ENCODE data around the gene DPY19L2.
"Not testable (repeated sequence)": the region's sequence is repeated elsewhere in the genome, so short reads cannot be mapped to it uniquely, and the experiment has no call there.

DNA sequence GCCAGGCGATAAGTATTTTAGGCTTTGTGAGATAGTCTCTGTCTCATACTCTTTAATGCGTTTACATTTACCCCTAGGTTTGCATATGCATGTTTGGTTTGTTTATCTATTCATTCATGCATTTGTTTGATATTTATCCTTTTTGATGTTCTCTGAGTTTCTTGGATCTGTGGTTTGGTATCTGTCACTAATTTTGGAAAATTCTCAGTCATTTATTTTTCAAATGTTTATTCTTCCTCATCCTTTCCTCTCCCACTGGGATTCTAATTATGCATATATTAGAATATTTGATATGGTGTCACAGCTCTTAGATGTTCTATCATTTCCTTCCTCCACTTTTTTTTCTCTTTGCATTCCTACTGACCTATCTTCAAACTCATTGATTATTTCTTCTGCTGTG, 11.9 kb downstream of the DPY19L2 start:
- TF ChIP-seq, protein P1, sequence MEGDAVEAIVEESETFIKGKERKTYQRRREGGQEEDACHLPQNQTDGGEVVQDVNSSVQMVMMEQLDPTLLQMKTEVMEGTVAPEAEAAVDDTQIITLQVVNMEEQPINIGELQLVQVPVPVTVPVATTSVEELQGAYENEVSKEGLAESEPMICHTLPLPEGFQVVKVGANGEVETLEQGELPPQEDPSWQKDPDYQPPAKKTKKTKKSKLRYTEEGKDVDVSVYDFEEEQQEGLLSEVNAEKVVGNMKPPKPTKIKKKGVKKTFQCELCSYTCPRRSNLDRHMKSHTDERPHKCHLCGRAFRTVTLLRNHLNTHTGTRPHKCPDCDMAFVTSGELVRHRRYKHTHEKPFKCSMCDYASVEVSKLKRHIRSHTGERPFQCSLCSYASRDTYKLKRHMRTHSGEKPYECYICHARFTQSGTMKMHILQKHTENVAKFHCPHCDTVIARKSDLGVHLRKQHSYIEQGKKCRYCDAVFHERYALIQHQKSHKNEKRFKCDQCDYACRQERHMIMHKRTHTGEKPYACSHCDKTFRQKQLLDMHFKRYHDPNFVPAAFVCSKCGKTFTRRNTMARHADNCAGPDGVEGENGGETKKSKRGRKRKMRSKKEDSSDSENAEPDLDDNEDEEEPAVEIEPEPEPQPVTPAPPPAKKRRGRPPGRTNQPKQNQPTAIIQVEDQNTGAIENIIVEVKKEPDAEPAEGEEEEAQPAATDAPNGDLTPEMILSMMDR (IDR thresholded peaks at IDR 0.05; ENCODE audit: insufficient read depth, low read length, poor library complexity, severe bottlenecking), result not testable (repeated sequence)
- TF ChIP-seq EZH2phosphoT487 (conservative IDR thresholded peaks at IDR 0.05; ENCODE audit: low read length), result not testable (repeated sequence)
